Left renal cortex interstitium (tissue), 4 donors: ENCODE results near the gene NDUFB1. TPM values are rescaled to one million over a fixed set of nuclear protein-coding genes. Genes with fewer than 3 reads are reported as not detected.
A peak's percentile ranks its signal among the peaks of the same experiment; 100 is the strongest.

ENCODE experiments used
- DNase-seq, 4 donors: peaks; one replicate each; pipeline ENCODE4 v3.0.0-alpha.2; 2013; ENCODE audit warnings: low read depth in 4 of 4, low spot score in 2 of 4, missing footprints in 1 of 4
- polyA plus RNA-seq, 4 donors: library from polyadenylated mRNA; unstranded; fragments of 120-200 nt; gene quantifications; one replicate each; pipeline ENCODE4 v1.2.1, GENCODE V29; 2013; ENCODE audit not compliant: insufficient read length in 4 of 4

The NDUFB1 gene
- 100 to 1,000 TPM; 157 to 204 (median 183) TPM for polyA plus RNA-seq

DNA sequence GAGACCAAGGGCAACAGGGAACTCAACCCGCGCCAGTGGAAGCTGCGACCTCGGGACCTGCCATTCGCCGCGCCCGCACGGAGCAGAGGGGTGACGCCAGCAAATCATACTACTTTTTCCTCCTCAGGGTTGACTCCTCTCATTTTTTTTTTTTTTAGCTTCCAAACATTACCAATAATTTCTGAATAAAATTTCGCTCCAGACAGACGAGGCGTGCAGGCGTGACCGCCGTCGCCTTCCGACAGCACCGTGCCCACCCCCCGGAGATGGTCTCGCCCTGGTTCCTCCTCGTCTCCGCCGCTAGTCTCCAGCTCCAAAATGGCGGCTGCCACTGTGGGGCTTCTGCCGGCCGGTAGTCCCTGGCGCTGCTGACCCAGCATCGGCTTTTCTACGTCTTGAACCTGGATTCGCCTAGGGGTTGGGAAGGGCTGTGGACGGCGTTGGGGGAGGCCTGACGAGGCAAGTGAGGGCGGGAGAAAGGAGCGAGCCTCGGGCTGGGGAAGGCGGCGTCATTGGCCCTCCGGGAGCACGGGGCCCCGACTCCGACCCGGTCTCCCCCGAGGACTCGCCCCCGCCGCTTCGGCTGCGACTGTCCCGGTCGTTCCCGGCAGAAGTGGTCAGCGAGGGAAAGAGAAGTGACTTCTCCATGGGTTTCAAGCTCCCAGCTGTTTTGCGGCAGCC is at the start of gene NDUFB1, which contains the start of gene CPSF2:
Gene NDUFB1, minus strand, starts transcription at position 37 of the 681 bp plus-strand sequence. CDS start 4,069 bp downstream, outside the sequence.
Gene CPSF2, plus strand, starts transcription at position 300 of the 681 bp plus-strand sequence. CDS start 9,016 bp downstream, outside the sequence.
- DNase-seq = peak; percentile 72 to 86 (median 80)

DNA sequence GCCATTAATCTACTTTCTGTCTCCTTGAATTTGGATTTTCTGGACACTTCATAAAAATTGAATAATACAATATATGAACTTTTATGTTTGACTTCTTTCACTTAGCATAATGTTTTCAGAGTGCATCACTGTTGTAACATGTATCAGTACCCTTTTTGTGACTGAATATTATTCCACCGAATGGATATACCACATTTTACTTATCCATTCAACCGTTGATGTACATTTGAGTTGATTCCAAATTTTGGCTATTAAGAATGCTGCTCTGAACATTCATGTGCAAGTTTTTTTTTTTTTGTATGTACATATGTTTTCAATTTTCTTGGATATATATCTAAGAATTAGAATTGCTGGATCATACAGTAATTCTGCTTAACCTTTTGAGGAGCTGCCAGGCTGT is 43.5 kb upstream of the NDUFB1 start:
- DNase-seq = no peak

DNA sequence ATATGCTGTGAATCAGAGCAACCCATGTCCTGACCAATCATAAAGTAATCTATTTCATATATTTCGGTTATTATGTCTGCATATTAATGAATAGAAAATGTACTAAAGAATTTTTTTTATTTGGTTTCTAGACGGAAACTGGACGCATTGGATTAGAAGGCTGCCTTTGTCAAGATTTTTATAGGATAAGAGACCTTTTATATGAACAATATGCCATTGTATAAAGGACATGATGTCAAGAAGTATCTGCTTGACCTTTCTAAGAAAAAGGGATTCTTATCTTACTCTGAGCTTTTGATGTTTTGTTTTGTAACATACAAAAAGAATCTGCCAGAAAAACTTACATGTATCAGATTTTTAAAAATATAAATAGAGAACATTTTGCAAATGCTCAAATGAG is 40.0 kb upstream of the NDUFB1 start:
- no peak for DNase-seq

DNA sequence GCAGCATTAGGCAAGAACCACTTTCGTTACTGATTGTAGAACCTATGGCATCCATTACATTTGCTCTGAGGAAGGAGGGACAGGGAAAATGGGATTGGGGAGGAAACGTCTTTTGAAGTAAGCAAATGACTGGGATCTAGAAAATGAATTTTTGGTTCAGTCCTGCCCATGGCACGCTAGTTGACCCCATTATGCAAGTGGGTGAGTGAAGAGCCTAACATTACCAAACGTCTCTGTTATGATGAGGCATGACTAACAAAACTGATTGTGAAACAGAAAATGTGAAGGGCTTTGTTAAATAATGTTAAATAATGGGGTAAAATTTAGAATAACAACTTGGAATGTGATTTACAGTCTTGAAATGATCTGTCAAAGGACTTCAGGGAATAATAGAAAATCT is 39.1 kb upstream of the NDUFB1 start:
- no peak for DNase-seq

DNA sequence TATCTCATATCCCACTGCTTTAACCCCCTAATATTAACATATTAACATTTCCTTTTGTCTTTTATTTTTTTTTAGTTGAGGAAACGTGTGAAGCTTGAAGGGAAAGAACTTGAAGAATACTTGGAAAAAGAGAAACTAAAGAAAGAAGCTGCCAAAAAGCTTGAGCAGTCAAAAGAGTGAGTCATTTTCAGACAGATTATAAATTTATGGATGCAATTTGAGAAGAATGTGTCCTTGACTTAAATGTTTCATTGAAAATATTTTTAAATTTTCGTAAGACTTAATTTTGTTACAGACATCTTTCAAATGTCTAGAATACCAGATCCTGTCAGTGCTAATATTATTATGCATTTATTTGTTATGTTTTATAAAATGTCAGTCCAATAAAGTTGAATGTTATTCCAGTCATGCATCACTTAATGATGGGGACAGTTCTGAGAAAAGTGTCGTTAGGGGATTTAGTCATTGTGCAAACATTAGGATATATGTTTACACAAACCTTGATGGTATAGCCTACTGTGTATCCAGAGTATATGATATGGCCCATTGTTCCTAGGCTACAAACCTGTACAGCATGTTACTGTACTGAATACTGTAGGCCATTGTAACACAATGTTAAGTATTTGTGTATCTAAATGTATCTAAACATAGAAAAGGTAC is 32.9 kb upstream of the NDUFB1 start:
- no peak for DNase-seq

DNA sequence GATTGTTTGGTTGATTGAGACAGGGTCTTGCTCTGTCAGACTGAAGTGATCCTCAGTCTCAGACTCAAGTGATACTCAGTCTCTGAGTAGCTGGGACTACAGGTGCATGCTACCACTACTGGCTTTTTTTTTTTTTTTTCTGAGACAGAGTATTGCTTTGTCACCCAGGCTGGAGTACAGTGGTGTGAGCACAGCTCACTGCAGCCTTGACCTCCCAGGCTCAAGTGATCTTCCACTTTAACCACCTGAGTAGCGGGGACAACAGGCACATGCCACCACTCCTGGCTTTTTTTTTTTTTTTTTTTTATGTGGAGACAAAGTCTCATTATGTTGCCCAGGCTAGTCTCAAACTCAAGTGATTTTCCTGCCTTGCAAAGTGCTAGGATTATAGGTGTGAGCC is 32.1 kb upstream of the NDUFB1 start:
- no peak for DNase-seq

DNA sequence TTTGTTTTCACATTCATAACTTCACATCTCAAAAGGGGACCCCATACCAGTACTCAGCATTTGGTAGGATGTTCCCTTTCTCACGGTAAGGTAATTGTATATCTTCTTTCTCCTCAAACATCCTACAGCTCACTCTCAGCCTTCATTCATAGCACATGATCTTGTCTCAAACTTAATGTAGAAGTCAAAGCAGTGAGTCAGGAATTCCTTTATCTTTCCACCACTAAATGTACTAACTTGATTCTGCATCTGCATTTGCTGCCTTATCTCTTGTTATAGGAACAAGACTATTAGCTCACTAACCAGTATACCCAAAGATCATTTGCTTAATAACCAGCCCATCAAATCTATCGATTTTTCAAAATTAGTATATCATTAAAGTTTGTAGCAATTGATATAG is 23.2 kb upstream of the NDUFB1 start:
- no peak for DNase-seq

DNA sequence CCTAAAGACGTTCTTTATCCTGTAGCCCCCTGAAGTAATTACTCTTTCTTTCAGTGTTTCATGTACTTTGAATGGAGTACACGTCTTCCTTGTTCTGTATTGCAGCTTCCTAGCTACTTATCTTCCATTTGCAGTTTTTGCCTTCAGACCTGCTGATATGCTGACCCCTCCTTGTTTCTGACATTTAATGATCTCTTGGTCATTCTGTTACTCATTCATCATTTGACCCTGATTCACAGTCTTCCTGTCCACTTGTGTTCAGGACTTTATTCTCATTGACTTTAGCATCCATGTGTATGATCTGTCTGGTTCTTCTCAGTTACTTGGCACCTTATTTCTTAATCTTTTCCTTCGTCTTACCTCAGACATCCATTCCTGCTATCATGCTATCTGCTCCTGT is 22.5 kb upstream of the NDUFB1 start:
- no peak for DNase-seq

DNA sequence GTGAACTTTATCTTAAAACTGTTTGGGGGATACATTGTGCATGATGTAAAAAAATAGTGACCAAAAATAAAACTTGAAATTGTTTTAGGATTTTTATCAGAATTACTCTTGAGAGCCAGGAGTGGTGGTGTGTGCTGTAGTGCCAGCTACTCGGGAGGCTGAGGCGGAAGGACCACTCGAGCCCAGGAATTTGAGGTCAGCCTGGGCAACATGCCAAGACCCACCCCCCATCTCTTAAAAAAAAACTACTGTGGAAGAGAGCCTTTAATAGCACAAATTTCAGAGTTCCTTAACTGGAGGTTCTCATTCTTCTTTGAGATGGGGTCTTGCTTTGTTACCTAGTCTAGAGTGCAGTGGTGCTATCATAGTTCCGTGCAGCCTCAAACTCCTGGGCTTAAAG is 21.8 kb upstream of the NDUFB1 start:
- DNase-seq = no peak

DNA sequence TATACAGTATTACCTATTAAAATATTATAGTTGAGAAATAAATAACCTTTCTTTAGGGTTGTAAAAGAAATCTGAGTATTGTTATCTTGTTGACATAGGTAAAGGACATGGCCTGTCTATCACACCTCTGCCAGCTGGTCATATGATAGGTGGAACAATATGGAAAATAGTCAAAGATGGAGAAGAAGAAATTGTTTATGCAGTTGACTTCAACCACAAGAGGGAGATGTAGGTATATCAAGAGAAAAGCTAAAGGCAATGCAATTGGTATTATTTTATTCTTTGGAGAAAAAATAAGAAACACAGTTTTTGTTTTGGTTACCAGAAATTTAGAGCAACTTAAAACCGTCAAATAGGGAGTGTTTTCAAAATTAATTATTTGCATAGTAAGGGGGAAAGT is 13.8 kb upstream of the NDUFB1 start:
- DNase-seq = no peak

DNA sequence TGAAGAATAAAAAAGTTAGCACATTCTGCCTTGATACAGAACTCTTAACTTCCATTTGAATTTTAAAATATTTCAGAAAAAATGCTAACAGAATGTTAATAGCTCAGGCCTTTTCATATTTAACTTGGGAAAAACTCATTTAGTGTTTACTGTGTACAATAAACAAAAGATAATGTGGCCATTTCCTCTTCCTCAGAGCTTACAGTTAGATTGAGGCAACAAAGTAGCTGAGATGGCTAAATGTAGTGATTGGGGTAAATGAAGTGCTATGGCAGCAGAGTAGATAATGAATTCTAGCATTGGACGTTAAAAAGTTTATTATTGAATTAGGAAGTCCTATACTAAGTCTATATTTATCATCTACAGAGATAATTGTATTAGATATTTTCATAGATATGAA is 12.9 kb upstream of the NDUFB1 start:
- DNase-seq = no peak

DNA sequence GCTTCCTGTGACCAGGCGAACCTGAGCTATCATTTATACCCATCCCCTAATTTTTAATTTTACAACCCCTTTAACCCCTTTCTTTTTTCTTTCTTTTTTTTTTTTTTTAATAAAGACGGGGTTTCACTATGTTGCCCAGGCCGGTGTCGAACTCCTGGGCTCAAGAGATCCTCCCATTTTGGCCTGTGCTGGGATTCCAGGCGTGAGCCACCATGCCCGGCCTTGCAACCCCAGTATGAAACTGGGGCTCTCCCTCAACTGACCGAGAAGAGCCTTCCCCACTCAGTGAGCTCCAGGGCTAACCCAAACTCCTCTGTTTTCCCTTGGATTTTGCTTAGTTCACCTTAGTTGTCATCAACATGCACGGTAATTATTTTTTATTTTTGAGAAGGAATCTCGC is 1.3 kb upstream of the NDUFB1 start:
- no peak for DNase-seq

DNA sequence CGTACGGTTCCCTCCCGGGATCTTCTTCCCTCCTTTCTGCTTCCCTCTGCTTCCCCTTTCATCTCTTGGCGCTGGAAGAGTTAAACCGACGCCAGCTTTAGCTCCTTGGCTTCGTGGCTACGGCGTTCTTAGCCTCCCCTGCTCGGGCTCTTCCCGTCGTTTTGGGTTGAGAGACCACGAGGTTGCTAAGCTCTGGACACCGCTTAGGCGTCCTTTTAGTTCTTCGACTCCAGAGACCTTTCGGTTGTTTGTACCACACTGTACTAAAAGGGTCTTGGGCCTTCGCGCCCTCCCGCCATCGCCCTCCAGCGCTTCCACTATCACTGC is 808 bp upstream of the NDUFB1 start:
- DNase-seq = peak in 1 of 4 donors; percentile 57

DNA sequence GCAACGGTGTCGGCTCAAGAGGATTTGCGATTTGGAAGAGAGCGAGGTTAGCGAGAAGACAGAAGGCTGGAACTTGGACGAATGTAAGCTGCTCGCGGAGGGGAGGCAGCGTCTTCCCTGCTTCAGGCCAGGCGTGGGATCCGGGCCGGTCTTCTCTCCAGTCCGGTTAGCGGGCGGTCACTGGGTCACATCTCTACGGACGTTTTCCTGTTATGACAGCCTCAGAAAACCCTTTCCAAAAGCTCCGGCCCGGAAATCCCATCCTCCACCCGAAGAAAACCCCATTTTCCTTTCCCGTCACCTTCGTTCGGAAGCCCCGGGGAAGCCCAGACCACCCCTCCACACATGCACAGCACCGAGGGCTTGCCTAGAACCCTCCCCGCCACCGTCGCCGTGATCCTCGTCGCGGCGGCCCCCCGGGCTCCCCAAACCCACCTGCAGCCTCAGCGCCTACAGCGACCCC is 268 bp downstream of the NDUFB1 start:
- peak in 1 of 4 donors; percentile 50 for DNase-seq

DNA sequence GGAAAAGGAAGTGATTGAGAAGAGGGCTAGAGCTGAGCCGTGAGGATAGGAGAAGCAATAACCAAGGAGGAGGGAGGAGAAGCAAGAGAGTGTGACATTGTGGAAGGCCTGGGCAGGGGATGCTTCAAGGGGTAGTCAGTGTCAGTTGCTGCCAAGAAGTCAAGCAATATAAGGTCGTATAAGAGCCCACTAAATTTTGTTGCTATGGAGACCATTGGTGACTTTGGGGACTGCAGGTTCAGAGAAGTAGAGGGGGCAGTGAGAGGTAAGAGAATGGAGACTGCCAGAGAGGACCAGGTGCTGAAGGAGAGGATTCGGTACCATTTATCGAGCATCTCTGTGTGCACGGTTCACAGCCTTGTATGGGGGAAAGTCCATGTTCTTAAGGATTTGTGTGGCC is 12.0 kb downstream of the NDUFB1 start:
- no peak for DNase-seq

DNA sequence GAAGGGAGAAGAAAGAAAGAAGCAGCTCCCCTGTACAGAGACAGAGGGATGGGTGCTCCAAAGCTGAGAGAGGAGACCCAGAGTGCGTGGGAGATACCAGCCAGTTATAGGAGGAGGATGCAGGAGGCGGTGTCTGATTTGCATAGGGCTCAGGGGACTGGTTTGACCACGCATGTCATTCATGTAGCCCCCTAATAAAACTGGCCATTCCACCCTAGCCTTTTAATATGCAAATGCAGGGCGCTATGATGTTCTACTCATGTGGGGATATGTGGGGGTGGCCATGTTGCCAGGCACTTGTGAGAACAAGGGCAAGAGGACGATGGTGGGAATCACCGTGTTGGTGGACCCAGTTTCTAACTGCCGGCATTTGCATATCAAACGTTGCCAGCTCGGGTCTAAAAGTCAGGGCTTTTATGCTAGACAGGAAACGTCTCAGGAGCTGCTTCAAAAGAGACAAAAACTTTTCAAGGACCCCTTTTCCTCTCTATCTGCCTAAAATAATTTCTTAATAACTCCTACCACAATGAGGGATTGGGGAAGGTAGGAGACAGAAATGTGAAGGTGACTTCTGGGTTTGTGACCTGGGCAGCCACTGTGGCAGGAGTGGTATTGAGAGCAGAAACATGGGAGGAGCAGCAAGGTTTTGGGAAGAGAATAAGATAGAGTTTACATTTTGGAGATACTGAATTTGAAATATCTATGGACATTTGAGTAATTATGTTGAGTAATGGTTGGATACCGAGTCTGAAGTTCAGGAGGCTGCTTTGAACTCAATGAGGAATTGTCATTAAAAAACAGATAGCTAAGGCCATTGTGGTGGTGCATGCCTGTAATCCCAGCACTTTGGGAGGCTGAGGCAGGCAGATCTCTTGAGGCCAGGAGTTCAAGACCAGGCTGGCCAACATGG is 12.9 kb downstream of the NDUFB1 start:
- no peak for DNase-seq

DNA sequence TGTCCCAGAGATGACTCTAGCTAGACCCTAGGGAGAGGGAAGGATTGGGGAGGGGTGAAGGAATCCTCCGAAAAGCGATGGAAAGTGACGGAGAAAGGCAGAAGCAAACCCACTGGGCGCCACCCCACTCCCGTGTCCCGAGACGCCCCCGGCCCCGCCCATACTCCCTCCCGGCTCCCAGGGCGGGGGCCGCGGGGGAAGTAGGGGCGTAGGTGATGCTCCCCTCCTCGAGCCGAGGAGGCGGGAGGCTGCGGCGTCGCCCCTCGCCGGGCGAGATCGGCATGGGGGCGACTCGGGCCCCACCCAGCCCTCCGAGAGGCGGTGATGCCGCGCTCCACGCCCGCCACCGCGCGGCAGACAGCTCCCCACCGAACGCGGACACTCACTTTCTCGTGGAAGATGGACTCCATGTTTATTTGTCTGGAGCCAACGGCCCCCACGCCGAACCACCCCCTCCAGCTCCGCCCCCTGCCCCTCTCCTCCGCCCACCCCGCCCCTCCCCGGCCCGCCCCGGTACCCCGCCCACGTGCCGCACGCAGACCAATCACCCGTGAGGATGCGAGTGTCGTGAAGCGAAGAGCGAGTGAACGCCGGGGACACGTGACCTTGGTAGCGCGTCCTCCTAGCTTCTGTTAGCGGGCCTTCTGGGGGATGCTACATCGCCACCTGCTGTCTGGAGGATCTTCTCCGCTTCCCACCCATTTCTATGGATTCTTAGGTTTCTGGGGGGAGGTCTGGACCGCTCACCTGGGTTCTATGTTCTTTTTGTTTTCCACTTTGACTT is 15.2 kb downstream of the NDUFB1 start, which contains the start of gene ATXN3:
Gene ATXN3, minus strand, starts transcription at position 440 of the 784 bp plus-strand sequence. Its CDS starts 30 bp downstream, at position 410.
- peak; percentile 72 to 94 (median 88) for DNase-seq

DNA sequence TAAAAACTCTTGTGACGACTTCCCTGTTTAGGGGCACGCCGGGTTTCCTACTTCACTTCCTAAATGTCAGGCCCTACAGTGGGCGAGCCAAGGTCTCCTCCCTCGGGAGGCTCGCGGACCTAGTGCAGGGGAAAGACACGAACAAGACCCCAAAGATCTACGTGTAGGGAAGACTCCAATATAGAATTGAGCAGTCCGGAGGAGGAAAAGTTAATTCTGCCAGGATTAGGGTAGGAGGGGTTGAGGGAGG is 15.7 kb downstream of the NDUFB1 start:
- no peak for DNase-seq

DNA sequence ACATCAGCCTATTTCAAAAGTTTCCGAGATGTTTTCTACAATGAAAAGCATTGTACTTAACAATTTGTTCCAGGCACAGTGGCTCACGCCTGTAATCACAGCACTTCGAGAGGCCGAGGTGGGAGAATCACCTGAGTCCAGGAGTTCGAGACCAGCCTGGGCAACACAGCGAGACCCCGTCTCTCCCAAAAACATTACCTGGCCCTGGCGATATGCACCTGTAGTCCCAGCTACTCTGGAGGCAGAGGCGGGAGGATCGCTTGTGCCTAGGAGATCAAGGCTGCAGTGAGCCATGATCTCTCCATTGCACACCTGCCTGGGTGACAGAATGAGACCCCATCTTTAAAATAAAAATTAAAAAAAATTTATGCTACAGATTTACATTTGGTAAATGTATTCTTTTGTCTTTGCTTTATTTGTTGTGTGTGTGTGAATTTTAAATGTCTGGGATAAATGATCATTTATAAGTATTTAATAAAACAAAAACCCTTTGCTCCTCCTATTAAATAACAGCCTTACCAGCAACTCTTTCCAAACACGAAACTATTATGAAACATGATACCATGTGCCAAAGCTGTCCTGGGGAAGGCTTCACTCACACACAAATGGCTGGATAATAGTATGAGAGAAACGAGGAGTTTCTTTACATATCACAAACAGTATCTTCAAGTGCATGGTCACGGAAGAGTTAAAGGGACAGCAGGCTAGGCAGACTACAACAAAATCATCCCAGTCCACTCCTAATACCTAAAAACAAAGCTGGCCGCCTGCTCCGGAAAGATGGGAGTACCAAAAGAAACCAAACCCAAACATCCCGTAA is 16.2 kb downstream of the NDUFB1 start:
- no peak for DNase-seq
